GM21737 (cell line): ENCODE results near the gene PORCN.
"Not testable (repeated sequence)": the region's sequence is repeated elsewhere in the genome, so short reads cannot be mapped to it uniquely, and the experiment has no call there.

Source experiments
- ATAC-seq: cut with Tn5 transposase; IDR thresholded peaks from one replicate; pipeline ENCODE4 v1.9.1; 2021; ENCODE audit warnings: mild to moderate bottlenecking, moderate library complexity; ENCODE audit not compliant: unreplicated experiment

PORCN gene

DNA sequence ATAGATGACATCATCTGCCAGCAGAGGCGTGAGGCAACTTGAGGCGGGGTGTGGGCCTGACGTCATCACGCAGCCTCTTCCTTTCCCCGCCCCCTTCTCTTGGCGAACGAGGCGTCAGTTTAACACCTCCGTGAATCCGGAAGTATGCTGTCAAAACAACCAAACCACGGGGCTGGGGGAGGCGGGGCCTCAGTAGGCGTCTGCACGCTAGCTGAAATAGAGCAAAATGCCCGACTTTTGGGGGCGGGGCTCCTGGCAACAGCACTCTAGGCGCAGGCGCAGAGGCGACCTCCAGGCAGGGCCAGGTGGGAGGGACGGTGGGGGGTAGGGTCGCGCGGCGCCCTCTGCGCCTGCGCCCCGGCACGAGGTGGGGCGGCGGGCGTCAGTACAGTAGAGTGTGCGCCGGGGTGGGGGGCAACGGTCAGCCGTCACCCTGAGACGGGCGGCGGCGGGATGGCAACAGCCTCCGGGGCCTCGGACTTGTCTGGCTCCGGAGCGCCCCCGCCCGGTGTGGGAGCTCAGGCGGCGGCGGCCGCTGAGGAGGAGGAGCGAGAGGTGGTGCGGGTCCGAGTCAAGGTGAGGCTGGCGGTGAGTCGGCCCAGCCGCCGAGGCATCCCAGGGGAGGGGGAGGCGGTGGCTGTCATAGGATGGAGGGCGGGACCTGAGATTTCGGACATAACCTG lies 30.7 kb downstream of the PORCN start, which contains the start of gene TBC1D25:
TBC1D25 (plus strand) TSS at position 370 of the 683 bp plus-strand sequence; CDS start at position 454, 84 bp downstream.
- peak; percentile 80 for ATAC-seq

GRCh38 chrX:48540028-48540375 lies 31.2 kb downstream of the PORCN start:
- ATAC-seq = peak; percentile 33

- ATAC-seq = no peak
Observed at GRCh38 chrX:48540480-48540879, 31.7 kb downstream of the PORCN start.

GRCh38 chrX:48541140-48541814 lies 32.5 kb downstream of the PORCN start:
- no peak for ATAC-seq

DNA sequence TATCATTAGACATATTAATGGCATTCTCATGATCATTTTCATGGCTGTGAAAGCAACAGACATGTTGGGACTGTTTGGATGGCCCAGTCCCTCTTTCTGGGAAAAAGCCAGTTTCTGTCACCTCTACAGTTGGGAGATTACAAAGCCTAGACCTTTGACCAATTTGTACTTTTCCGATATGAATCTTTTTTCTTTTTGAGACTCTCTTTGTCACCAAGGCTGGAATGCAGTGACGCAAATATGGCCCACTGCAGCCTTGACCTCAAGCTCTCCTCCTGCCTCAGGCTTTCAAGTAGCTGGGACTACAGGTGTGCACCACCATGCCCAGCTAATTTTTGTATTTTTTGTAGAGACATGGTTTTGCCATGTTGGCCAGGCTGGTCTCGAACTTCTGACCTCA lies 40.1 kb downstream of the PORCN start:
- no peak for ATAC-seq

GRCh38 chrX:48555731-48556325 lies 47.0 kb downstream of the PORCN start:
- ATAC-seq = not testable (repeated sequence)

- ATAC-seq = no peak
Observed at GRCh38 chrX:48558271-48558670, 49.5 kb downstream of the PORCN start.

DNA sequence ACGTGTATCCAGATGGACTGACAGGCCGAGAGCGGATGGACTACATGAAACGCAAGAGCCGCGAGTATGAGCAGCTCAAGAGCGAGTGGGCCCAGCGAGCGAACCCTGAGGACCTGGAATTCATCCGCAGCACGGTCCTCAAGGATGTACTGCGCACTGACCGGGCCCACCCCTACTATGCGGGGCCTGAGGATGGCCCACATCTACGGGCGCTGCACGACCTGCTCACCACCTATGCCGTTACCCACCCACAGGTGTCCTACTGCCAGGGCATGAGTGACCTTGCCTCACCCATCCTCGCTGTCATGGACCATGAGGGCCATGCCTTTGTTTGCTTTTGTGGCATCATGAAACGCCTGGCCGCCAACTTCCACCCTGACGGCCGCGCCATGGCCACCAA lies 50.8 kb downstream of the PORCN start:
- no peak for ATAC-seq

DNA sequence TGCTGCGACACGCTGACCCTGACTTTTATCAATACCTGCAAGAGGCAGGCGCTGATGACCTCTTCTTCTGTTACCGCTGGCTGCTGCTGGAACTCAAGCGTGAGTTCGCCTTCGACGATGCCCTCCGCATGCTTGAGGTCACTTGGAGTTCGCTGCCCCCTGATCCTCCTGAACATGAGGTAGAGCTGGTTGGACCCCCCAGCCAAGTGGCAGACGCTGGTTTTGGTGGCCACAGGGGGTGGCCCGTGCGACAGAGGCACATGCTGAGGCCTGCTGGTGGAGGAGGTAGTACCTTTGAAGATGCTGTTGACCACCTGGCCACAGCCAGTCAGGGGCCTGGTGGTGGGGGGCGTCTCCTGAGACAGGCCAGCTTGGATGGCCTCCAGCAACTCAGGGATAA lies 51.3 kb downstream of the PORCN start:
- no peak for ATAC-seq

DNA sequence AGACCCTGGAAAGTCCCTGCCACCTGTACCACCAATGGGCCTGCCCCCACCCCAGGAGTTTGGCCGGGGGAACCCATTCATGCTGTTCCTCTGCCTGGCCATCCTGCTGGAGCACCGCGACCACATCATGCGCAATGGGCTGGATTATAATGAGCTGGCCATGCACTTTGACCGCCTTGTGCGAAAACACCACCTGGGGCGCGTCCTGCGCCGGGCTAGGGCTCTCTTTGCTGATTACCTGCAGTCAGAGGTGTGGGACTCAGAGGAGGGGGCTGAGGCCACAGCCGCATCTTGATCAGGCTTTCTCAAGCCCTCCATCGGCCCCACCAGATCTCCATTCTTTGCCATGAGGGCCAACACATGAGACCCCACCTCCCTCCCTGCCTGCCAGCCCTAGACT lies 51.9 kb downstream of the PORCN start:
- ATAC-seq = no peak

DNA sequence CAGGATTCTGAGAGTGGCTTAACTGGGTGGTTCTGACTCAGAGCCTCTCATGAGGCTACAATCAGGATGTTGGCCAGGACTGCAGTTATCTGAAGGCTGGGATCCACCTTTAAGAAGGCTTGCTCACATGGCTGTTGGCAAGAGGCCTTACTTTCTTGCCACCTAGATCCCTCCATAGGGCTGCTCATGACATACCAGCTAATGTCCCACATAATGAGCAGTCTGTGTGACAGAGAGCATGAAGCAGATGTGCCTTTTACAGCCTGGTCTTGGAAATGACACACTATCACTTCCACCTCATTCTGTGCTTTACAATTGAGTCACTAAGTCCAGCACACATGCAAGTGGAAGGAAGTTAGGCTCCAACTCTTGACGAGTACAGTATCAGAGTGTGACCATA lies 61.2 kb downstream of the PORCN start:
- ATAC-seq = no peak
